ENCODE data around the gene HMHB1.

- TF ChIP-seq EZH2phosphoT487 (IDR thresholded peaks at IDR 0.05; ENCODE audit: insufficient read depth, low read depth) = no peak
- TF ChIP-seq EZH2 (IDR thresholded peaks at IDR 0.05; ENCODE audit: insufficient read depth, poor library complexity, severe bottlenecking) = no peak
Observed at GRCh38 chr5:143862271-143862670, 50.3 kb downstream of the HMHB1 start.
